Upper lobe of right lung (tissue), 1 donor: ENCODE data around the gene AGPAT3. TPM values are rescaled to one million over a fixed set of nuclear protein-coding genes. Genes with fewer than 3 reads are reported as not detected.

ENCODE experiments used
- ATAC-seq: fragments of 200-7000 bp; cut with Tn5 transposase; one replicate; pipeline ENCODE4 v1.9.1; 2020; ENCODE audit warnings: mild to moderate bottlenecking, moderate library complexity
- DNase-seq: peaks from one replicate; pipeline ENCODE4 v3.0.0-alpha.2; 2020
- H3K27ac ChIP-seq: fragments of 200-600 bp; one replicate; pipeline ENCODE4 v1.8.0; 2022
- H3K27me3 ChIP-seq: fragments of 200-600 bp; one replicate; pipeline ENCODE4 v1.8.0; 2022; ENCODE audit warnings: mild to moderate bottlenecking
- H3K36me3 ChIP-seq: fragments of 200-600 bp; one replicate; pipeline ENCODE4 v1.8.0; 2022
- H3K4me1 ChIP-seq: fragments of 200-600 bp; one replicate; pipeline ENCODE4 v1.8.0; 2022
- H3K4me3 ChIP-seq: fragments of 200-600 bp; one replicate; pipeline ENCODE4 v1.8.0; 2022; ENCODE audit warnings: mild to moderate bottlenecking
- H3K9me3 ChIP-seq: fragments of 200-600 bp; one replicate; pipeline ENCODE4 v1.8.0; 2022
- CTCF ChIP-seq: fragments of 200-600 bp; IDR thresholded peaks from one replicate; pipeline ENCODE4 v1.8.0; 2022; ENCODE audit warnings: antibody characterized with exemption
- intact Hi-C: fragments of 100-400 bp; cut with DNase I; formaldehyde crosslinking; loops from one replicate; pipeline ENCODE4 v1.11.0; 2022
- total RNA-seq: library from RNA; stranded (reverse); fragmentation: NEBNext Ultra II Directional; extraction: Animal tissue kit (Norgen Biotek cat#: 25700); gene quantifications from one replicate; pipeline ENCODE4 v1.2.1, GENCODE V29; 2021
- donor health status: DM: no; HTN: yes; CAD: no; lungs with severe emphysema.

AGPAT3 gene
- total RNA-seq, 1 donor from 2014 or later, result 86.0 TPM

GRCh38 chr21:43853851-43854772 lies 10.9 kb upstream of the AGPAT3 start:
- DNase-seq, result no peak
- H3K4me1 ChIP-seq, result no peaks in the 10 kb centered on the region
- TF ChIP-seq CTCF, result no peak
- no peaks in the 10 kb centered on the region for H3K27me3 ChIP-seq
- H3K9me3 ChIP-seq, result no peaks in the 10 kb centered on the region
- no peak overlapping the region for H3K27ac ChIP-seq
- no peaks in the 10 kb centered on the region for H3K36me3 ChIP-seq
- no peak for ATAC-seq
- H3K4me3 ChIP-seq, result no peak overlapping the region
- intact Hi-C loops, result no loop called here

- Histone ChIP-seq H3K27me3 (no peaks in the 10 kb centered on the region), H3K9me3 (no peaks in the 10 kb centered on the region), H3K27ac (no peak overlapping the region), H3K36me3 (no peaks in the 10 kb centered on the region), H3K4me1 (no peaks in the 10 kb centered on the region), H3K4me3 (no peak overlapping the region)
- no peak for TF ChIP-seq CTCF
- DNase-seq (no peak), ATAC-seq (peak; percentile 92)
- intact Hi-C loops, result no loop called here
These were observed 10.0 kb upstream of the AGPAT3 start for GRCh38 chr21:43854773-43855633.

- TF ChIP-seq CTCF, result no peak
- DNase-seq (no peak), ATAC-seq (no peak)
- Histone ChIP-seq H3K4me3 (no peak overlapping the region), H3K27ac (no peak overlapping the region), H3K36me3 (no peaks in the 10 kb centered on the region), H3K27me3 (no peaks in the 10 kb centered on the region), H3K4me1 (no peaks in the 10 kb centered on the region), H3K9me3 (no peaks in the 10 kb centered on the region)
- intact Hi-C loops, result no loop called here
These were observed 9.1 kb upstream of the AGPAT3 start for GRCh38 chr21:43855955-43856354.

- no peak for TF ChIP-seq CTCF
- Histone ChIP-seq H3K27me3 (no peaks in the 10 kb centered on the region), H3K4me3 (no peak overlapping the region), H3K27ac (no peak overlapping the region), H3K36me3 (no peaks in the 10 kb centered on the region), H3K9me3 (no peaks in the 10 kb centered on the region), H3K4me1 (no peaks in the 10 kb centered on the region)
- no peak for DNase-seq
- ATAC-seq, result no peak
- intact Hi-C loops, result no loop called here
These were observed 6.0 kb upstream of the AGPAT3 start for GRCh38 chr21:43858806-43859648.

GRCh38 chr21:43859747-43860214 lies 5.2 kb upstream of the AGPAT3 start:
- intact Hi-C loops, result no loop called here
- no peak for DNase-seq
- Histone ChIP-seq H3K27me3 (no peaks in the 10 kb centered on the region), H3K36me3 (no peaks in the 10 kb centered on the region), H3K9me3 (no peaks in the 10 kb centered on the region), H3K27ac (no peak overlapping the region), H3K4me3 (no peak overlapping the region), H3K4me1 (no peaks in the 10 kb centered on the region)
- no peak for TF ChIP-seq CTCF
- no peak for ATAC-seq
